ENCODE measurements around the gene HNF1B. TPM values are rescaled to one million over a fixed set of nuclear protein-coding genes. Genes with fewer than 3 reads are reported as not detected.

HNF1B gene
- total and polyA plus RNA-seq, 3 experiments from 2014 or later = 0.22 to 0.73 TPM; not detected in 1

Other genes starting within 250 kb of the HNF1B start
- gene SYNRG, start 135.6 kb downstream of the HNF1B start, total RNA-seq = 10 to 100 TPM; 42.3 to 50.8 TPM
- 104 TPM for gene SYNRG, start 135.6 kb downstream of the HNF1B start, polyA plus RNA-seq
- 10 to 100 TPM; 36.0 to 41.0 TPM for gene DDX52, start 101.6 kb downstream of the HNF1B start, total RNA-seq
- 14.7 TPM for gene DDX52, start 101.6 kb downstream of the HNF1B start, polyA plus RNA-seq
- not detected for gene TBC1D3K, start 179.4 kb upstream of the HNF1B start, total RNA-seq
- gene TBC1D3K, start 179.4 kb upstream of the HNF1B start, polyA plus RNA-seq = not detected
- gene TBC1D3L, start 244.0 kb upstream of the HNF1B start, total RNA-seq = 1 to 10 TPM; 6.1 to 6.6 TPM
- 1.6 TPM for gene TBC1D3L, start 244.0 kb upstream of the HNF1B start, polyA plus RNA-seq